AG04450 (cell line): ENCODE results near the gene SH3PXD2B. TPM values are rescaled to one million over a fixed set of nuclear protein-coding genes. Genes with fewer than 3 reads are reported as not detected.

Source experiments
- CTCF ChIA-PET: fragments of 300-600, 350-600 bp; formaldehyde crosslinking; extraction: SDS; loops from one replicate; lab custom pipeline; 2022; ENCODE audit warnings: antibody characterized with exemption, inconsistent platforms; lab: Charles Lee
- POLR2A ChIA-PET: fragments of 350-600 bp; formaldehyde crosslinking; extraction: SDS; loops from one replicate; lab custom pipeline; 2021; ENCODE audit warnings: antibody characterized with exemption, inconsistent platforms; lab: Yijun Ruan, JAX
- DNase-seq: peaks from one replicate; pipeline ENCODE4 v3.0.0-alpha.2; 2011; ENCODE audit warnings: low read depth, low spot score
- H3K27ac ChIP-seq: one replicate; pipeline ENCODE4 v1.5.1; 2012; ENCODE audit warnings: low read depth, low read length, control low read depth
- H3K27me3 ChIP-seq: one replicate; pipeline ENCODE4 v1.6.0; 2012; ENCODE audit warnings: low read length; ENCODE audit not compliant: control insufficient read depth, insufficient read depth
- H3K4me3 ChIP-seq: 2 replicates; pipeline ENCODE4 v1.5.1; 2011; ENCODE audit warnings: mild to moderate bottlenecking, low read depth, low read length, control low read depth
- H3K9me3 ChIP-seq: 2 replicates; pipeline ENCODE4 v1.5.1; 2012; ENCODE audit warnings: low read length; ENCODE audit not compliant: control insufficient read depth, insufficient read depth
- CTCF ChIP-seq: IDR thresholded peaks from 2 replicates; pipeline ENCODE4 v1.5.1; 2011; ENCODE audit warnings: low read depth, low read length, control low read depth, inconsistent platforms
- polyA plus RNA-seq: library from polyadenylated mRNA; depleted of rRNA; stranded (reverse); fragments of >200 nt; gene quantifications from 2 replicates; pipeline ENCODE4 v1.2.3, GENCODE V29; 2011

The SH3PXD2B gene
- polyA plus RNA-seq, 1 experiment: 39.1 TPM

- Histone ChIP-seq H3K27ac (no peak overlapping the region), H3K4me3 (no peak overlapping the region), H3K27me3 (no peaks in the 10 kb centered on the region), H3K9me3 (no peaks in the 10 kb centered on the region)
- ChIA-PET CTCF (no interaction called here), POLR2A (no interaction called here)
- TF ChIP-seq CTCF: no peak
- no peak for DNase-seq
Observed at GRCh38 chr5:172325452-172325851, 128.9 kb downstream of the SH3PXD2B start.

- no peak for DNase-seq
- ChIA-PET CTCF (no interaction called here), POLR2A (no interaction called here)
- no peak for TF ChIP-seq CTCF
- Histone ChIP-seq H3K27ac (no peak overlapping the region), H3K9me3 (no peaks in the 10 kb centered on the region), H3K4me3 (no peak overlapping the region), H3K27me3 (no peaks in the 10 kb centered on the region)
Observed at GRCh38 chr5:172322028-172322965, 132.0 kb downstream of the SH3PXD2B start.

GRCh38 chr5:172321593-172321992 is 132.7 kb downstream of the SH3PXD2B start:
- CTCF ChIA-PET: no interaction called here
- Histone ChIP-seq H3K27ac (no peak overlapping the region), H3K27me3 (no peaks in the 10 kb centered on the region), H3K9me3 (no peaks in the 10 kb centered on the region), H3K4me3 (no peak overlapping the region)
- DNase-seq: no peak
- POLR2A ChIA-PET: no interaction called here
- TF ChIP-seq CTCF: no peak

GRCh38 chr5:172319708-172320441 is 134.4 kb downstream of the SH3PXD2B start:
- no peak overlapping the region for H3K4me3 ChIP-seq
- POLR2A ChIA-PET: interaction anchor here (0.6 kb wide), 1 partner anchor 266 kb away, joined by 3 read pairs; no protein-coding TSS in a partner anchor
- H3K9me3 ChIP-seq: no peaks in the 10 kb centered on the region
- H3K27ac ChIP-seq: no peak overlapping the region
- CTCF ChIA-PET: interaction anchor here (0.5 kb wide), 1 partner anchor 13 kb away, joined by 7 read pairs; no protein-coding TSS in a partner anchor
- DNase-seq: no peak
- no peaks in the 10 kb centered on the region for H3K27me3 ChIP-seq
- no peak for TF ChIP-seq CTCF
